ENCODE data around the gene TMTC2. TPM values are rescaled to one million over a fixed set of nuclear protein-coding genes. Genes with fewer than 3 reads are reported as not detected.

Gene TMTC2
- total RNA-seq, 5 donors from 2014 or later (not counting 1 experiment from before 2014, with no cell fraction given), result 3.6 to 5.4 (median 4.4) TPM

DNA sequence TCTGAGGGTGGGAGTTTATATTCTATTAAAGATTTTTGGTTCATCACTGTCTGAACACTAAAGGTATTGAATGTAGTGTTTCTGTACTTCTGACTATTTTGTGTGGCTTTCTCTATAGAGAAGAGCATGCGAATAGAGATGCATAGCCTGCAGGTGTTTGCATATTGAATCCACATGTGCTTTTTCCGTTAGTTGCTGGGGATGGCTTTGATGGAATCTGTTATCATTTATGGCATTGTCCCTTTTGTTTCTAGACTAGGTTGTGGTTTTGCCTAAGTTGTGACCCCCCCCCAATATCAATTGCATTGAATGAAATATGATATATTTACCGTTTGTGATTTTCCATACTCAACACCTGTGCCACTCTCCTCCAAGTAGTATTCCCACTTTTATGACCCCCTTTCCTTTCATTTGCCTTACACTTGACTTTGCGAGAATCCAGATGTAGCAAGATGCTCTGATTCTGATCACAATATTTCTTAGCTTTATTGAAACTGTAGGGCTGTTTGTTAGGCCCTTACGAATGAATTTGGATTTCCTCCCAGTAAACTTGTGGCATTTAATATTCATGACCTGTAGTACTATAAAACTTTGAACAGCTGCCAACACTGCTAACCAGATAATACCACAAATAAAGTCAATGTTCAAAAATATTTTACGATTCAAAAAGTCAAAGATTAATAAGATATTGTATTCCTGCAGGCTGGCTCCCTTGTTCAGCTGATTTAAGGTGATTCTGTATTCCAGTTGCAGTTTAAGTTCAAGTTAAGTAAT, 176.4 kb downstream of the TMTC2 start:
- Mint-ChIP-seq H3K4me3 (no peak overlapping the region), H3K9me3 (peaks cover 0 to 6% (median 0%) of the 10 kb centered on the region in 3 donors), H3K27ac (no peak overlapping the region), H3K36me3 (peaks cover 17% of the 10 kb centered on the region), H3K4me1 (no peaks in the 10 kb centered on the region), H3K27me3 (no peaks in the 10 kb centered on the region)
- Histone ChIP-seq H3K27ac (ENCODE audit: low read length) (no peak overlapping the region), H3K4me1 (ENCODE audit: control insufficient read depth in 1 of 2, extremely low read depth in 1 of 2, insufficient read depth in 2 of 2, low read length in 2 of 2) (no peaks in the 10 kb centered on the region), H3K4me3 (ENCODE audit: control insufficient read depth in 1 of 2, extremely low read depth in 1 of 2, low read length in 1 of 2) (no peak overlapping the region), H3K27me3 (replicated peaks in 1 of 2; ENCODE audit: control insufficient read depth in 2 of 2, extremely low read depth in 1 of 2, insufficient read depth in 2 of 2, low read length in 1 of 2) (no peaks in the 10 kb centered on the region), H3K36me3 (ENCODE audit: control insufficient read depth in 2 of 2, extremely low read depth in 1 of 2, insufficient read depth in 1 of 2, low read length in 1 of 2) (no peaks in the 10 kb centered on the region), H3K9me3 (no peaks in the 10 kb centered on the region)
- ATAC-seq (replicated peaks in 1 of 4), result no peak
- CTCF ChIA-PET, result no interaction called here
- POLR2A ChIA-PET, result no interaction called here
- no peak for DNase-seq
- no CpG with 5 or more reads among the region's 6 CpGs for WGBS (ENCODE audit: insufficient coverage)

GRCh38 chr12:82866227-82866775, 179.6 kb downstream of the TMTC2 start:
- ChIA-PET POLR2A (no interaction called here), CTCF (no interaction called here)
- no peaks in the 10 kb centered on the region for H3K36me3 ChIP-seq (ENCODE audit: control insufficient read depth in 2 of 2, extremely low read depth in 1 of 2, insufficient read depth in 1 of 2, low read length in 1 of 2)
- Mint-ChIP-seq H3K4me3 (no peak overlapping the region), H3K4me1 (peaks cover 0 to 8% (median 0%) of the 10 kb centered on the region in 3 donors), H3K27me3 (no peaks in the 10 kb centered on the region), H3K9me3 (peaks cover 0 to 6% (median 0%) of the 10 kb centered on the region in 3 donors), H3K27ac (no peak overlapping the region), H3K36me3 (peaks cover 7% of the 10 kb centered on the region)
- no peaks in the 10 kb centered on the region for H3K27me3 ChIP-seq (replicated peaks in 1 of 2; ENCODE audit: control insufficient read depth in 2 of 2, extremely low read depth in 1 of 2, insufficient read depth in 2 of 2, low read length in 1 of 2)
- ATAC-seq (replicated peaks in 1 of 4) (no peak), DNase-seq (no peak)
- H3K9me3 ChIP-seq, result no peaks in the 10 kb centered on the region
- H3K27ac ChIP-seq (ENCODE audit: low read length), result no peak overlapping the region
- no CpG with 5 or more reads among the region's 4 CpGs for WGBS (ENCODE audit: insufficient coverage)
- no peak overlapping the region for H3K4me3 ChIP-seq (ENCODE audit: control insufficient read depth in 1 of 2, extremely low read depth in 1 of 2, low read length in 1 of 2)
- no peaks in the 10 kb centered on the region for H3K4me1 ChIP-seq (ENCODE audit: control insufficient read depth in 1 of 2, extremely low read depth in 1 of 2, insufficient read depth in 2 of 2, low read length in 2 of 2)

DNA sequence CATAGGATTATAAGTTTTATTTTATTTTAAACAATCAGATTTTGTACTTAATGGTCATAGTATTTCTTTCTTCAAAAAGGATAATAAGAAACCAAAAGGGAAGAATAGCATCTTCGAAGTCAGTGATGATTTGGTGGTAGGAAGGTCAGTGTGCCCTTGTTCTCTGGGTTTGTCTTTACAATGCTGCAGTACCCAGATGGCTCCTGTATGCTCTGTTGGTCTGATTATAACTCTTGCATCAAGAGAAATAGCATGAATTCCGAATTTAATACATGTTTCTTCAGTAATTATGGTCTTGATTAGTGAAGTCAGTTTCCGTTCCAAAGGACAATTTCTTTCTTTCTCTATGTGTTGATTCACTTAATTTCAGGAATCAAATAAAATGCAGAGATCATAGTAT, 180.2 kb downstream of the TMTC2 start:
- ATAC-seq (replicated peaks in 1 of 4), result no peak
- no peaks in the 10 kb centered on the region for H3K27me3 ChIP-seq (replicated peaks in 1 of 2; ENCODE audit: control insufficient read depth in 2 of 2, extremely low read depth in 1 of 2, insufficient read depth in 2 of 2, low read length in 1 of 2)
- H3K9me3 ChIP-seq, result no peaks in the 10 kb centered on the region
- H3K4me1 ChIP-seq (ENCODE audit: control insufficient read depth in 1 of 2, extremely low read depth in 1 of 2, insufficient read depth in 2 of 2, low read length in 2 of 2), result no peaks in the 10 kb centered on the region
- ChIA-PET POLR2A (no interaction called here), CTCF (interaction anchor here in 1 of 2 donors (0.6 kb wide), 1 partner anchor 16 kb away, joined by 3 read pairs; no protein-coding TSS in a partner anchor)
- no peak overlapping the region for H3K27ac ChIP-seq (ENCODE audit: low read length)
- Mint-ChIP-seq H3K36me3 (peaks cover 7% of the 10 kb centered on the region), H3K4me3 (no peak overlapping the region), H3K27me3 (no peaks in the 10 kb centered on the region), H3K27ac (no peak overlapping the region), H3K4me1 (peaks cover 0 to 8% (median 0%) of the 10 kb centered on the region in 3 donors), H3K9me3 (peaks cover 0 to 6% (median 0%) of the 10 kb centered on the region in 3 donors)
- H3K4me3 ChIP-seq (ENCODE audit: control insufficient read depth in 1 of 2, extremely low read depth in 1 of 2, low read length in 1 of 2), result no peak overlapping the region
- DNase-seq, result no peak
- WGBS (ENCODE audit: insufficient coverage), result 67% methylated on average over 1 of the region's 3 CpGs
- H3K36me3 ChIP-seq (ENCODE audit: control insufficient read depth in 2 of 2, extremely low read depth in 1 of 2, insufficient read depth in 1 of 2, low read length in 1 of 2), result no peaks in the 10 kb centered on the region

GRCh38 chr12:82867762-82868500, 181.2 kb downstream of the TMTC2 start:
- ChIA-PET POLR2A (no interaction called here), CTCF (interaction anchor here in 1 of 2 donors (0.6 kb wide), 1 partner anchor 15 kb away, joined by 3 read pairs; no protein-coding TSS in a partner anchor)
- Histone ChIP-seq H3K9me3 (no peaks in the 10 kb centered on the region), H3K36me3 (ENCODE audit: control insufficient read depth in 2 of 2, extremely low read depth in 1 of 2, insufficient read depth in 1 of 2, low read length in 1 of 2) (no peaks in the 10 kb centered on the region), H3K27me3 (replicated peaks in 1 of 2; ENCODE audit: control insufficient read depth in 2 of 2, extremely low read depth in 1 of 2, insufficient read depth in 2 of 2, low read length in 1 of 2) (no peaks in the 10 kb centered on the region), H3K4me3 (ENCODE audit: control insufficient read depth in 1 of 2, extremely low read depth in 1 of 2, low read length in 1 of 2) (no peak overlapping the region), H3K4me1 (ENCODE audit: control insufficient read depth in 1 of 2, extremely low read depth in 1 of 2, insufficient read depth in 2 of 2, low read length in 2 of 2) (no peaks in the 10 kb centered on the region), H3K27ac (ENCODE audit: low read length) (no peak overlapping the region)
- no peak overlapping the region for H3K4me3 Mint-ChIP-seq
- no peaks in the 10 kb centered on the region for H3K27me3 Mint-ChIP-seq
- H3K27ac Mint-ChIP-seq, result no peak overlapping the region
- 49% methylated on average over 2 of the region's 6 CpGs for WGBS (ENCODE audit: insufficient coverage)
- H3K4me1 Mint-ChIP-seq, result peaks cover 0 to 8% (median 0%) of the 10 kb centered on the region in 3 donors
- DNase-seq (no peak), ATAC-seq (replicated peaks in 1 of 4) (no peak)
- H3K9me3 Mint-ChIP-seq, result peaks cover 0 to 6% (median 0%) of the 10 kb centered on the region in 3 donors
- H3K36me3 Mint-ChIP-seq, result peaks cover 7% of the 10 kb centered on the region

- H3K27ac Mint-ChIP-seq, result no peak overlapping the region
- ChIA-PET POLR2A (no interaction called here), CTCF (no interaction called here)
- no peak for ATAC-seq (replicated peaks in 1 of 4)
- Histone ChIP-seq H3K4me3 (ENCODE audit: control insufficient read depth in 1 of 2, extremely low read depth in 1 of 2, low read length in 1 of 2) (no peak overlapping the region), H3K4me1 (ENCODE audit: control insufficient read depth in 1 of 2, extremely low read depth in 1 of 2, insufficient read depth in 2 of 2, low read length in 2 of 2) (no peaks in the 10 kb centered on the region), H3K36me3 (ENCODE audit: control insufficient read depth in 2 of 2, extremely low read depth in 1 of 2, insufficient read depth in 1 of 2, low read length in 1 of 2) (no peaks in the 10 kb centered on the region), H3K27ac (ENCODE audit: low read length) (no peak overlapping the region), H3K9me3 (no peaks in the 10 kb centered on the region), H3K27me3 (replicated peaks in 1 of 2; ENCODE audit: control insufficient read depth in 2 of 2, extremely low read depth in 1 of 2, insufficient read depth in 2 of 2, low read length in 1 of 2) (no peaks in the 10 kb centered on the region)
- no peaks in the 10 kb centered on the region for H3K9me3 Mint-ChIP-seq
- H3K4me3 Mint-ChIP-seq, result no peak overlapping the region
- no peaks in the 10 kb centered on the region for H3K36me3 Mint-ChIP-seq
- no peak for DNase-seq
- peaks cover 0 to 8% (median 0%) of the 10 kb centered on the region in 3 donors for H3K4me1 Mint-ChIP-seq
- H3K27me3 Mint-ChIP-seq, result no peaks in the 10 kb centered on the region
Observed at GRCh38 chr12:82870771-82871377, 184.2 kb downstream of the TMTC2 start.

DNA sequence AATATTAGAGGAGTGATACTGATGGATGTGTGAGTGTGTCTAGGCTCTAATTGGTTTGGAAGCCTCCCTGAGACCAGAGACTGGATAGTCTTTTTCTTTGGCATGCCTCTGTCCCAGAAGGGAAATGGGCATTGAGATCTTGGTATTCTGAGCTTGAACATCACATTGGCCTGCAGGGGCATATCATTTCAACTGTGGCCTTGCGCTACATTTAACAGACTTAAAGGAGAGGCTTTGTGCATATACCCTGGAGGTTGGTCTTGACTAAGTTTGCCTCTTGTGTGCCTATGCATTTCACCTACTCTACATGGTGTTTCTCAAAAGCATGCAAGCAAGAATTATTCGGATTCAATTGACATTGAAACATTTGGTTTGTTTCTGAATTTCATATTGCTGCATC, 185.4 kb downstream of the TMTC2 start:
- WGBS (ENCODE audit: insufficient coverage), result no CpG with 5 or more reads among the region's 2 CpGs
- Histone ChIP-seq H3K27me3 (replicated peaks in 1 of 2; ENCODE audit: control insufficient read depth in 2 of 2, extremely low read depth in 1 of 2, insufficient read depth in 2 of 2, low read length in 1 of 2) (no peaks in the 10 kb centered on the region), H3K27ac (ENCODE audit: low read length) (no peak overlapping the region), H3K4me3 (ENCODE audit: control insufficient read depth in 1 of 2, extremely low read depth in 1 of 2, low read length in 1 of 2) (no peak overlapping the region), H3K9me3 (no peaks in the 10 kb centered on the region), H3K36me3 (ENCODE audit: control insufficient read depth in 2 of 2, extremely low read depth in 1 of 2, insufficient read depth in 1 of 2, low read length in 1 of 2) (no peaks in the 10 kb centered on the region), H3K4me1 (ENCODE audit: control insufficient read depth in 1 of 2, extremely low read depth in 1 of 2, insufficient read depth in 2 of 2, low read length in 2 of 2) (no peaks in the 10 kb centered on the region)
- Mint-ChIP-seq H3K27ac (no peak overlapping the region), H3K9me3 (no peaks in the 10 kb centered on the region), H3K36me3 (no peaks in the 10 kb centered on the region), H3K4me3 (no peak overlapping the region), H3K27me3 (no peaks in the 10 kb centered on the region), H3K4me1 (peaks cover 0 to 8% (median 0%) of the 10 kb centered on the region in 3 donors)
- DNase-seq (no peak), ATAC-seq (replicated peaks in 1 of 4) (no peak)
- CTCF ChIA-PET, result no interaction called here
- POLR2A ChIA-PET, result no interaction called here
